NB4 (cell line): ENCODE data around the gene SHISA6.

Experiments
- MYC ChIP-seq: IDR thresholded peaks from 2 replicates; pipeline ENCODE4 v1.6.1; 2011; ENCODE audit warnings: low read depth, low read length
- POLR2A ChIP-seq: IDR thresholded peaks from 2 replicates; pipeline ENCODE4 v1.6.1; 2011; ENCODE audit warnings: mild to moderate bottlenecking; ENCODE audit not compliant: insufficient read length; ENCODE audit errors: extremely low read depth
- TF ChIP-seq, protein P1 (sequence below): IDR thresholded peaks from one replicate; pipeline ENCODE4 v1.5.1; 2012; ENCODE audit warnings: low read depth, low read length

- TF ChIP-seq, protein P1, sequence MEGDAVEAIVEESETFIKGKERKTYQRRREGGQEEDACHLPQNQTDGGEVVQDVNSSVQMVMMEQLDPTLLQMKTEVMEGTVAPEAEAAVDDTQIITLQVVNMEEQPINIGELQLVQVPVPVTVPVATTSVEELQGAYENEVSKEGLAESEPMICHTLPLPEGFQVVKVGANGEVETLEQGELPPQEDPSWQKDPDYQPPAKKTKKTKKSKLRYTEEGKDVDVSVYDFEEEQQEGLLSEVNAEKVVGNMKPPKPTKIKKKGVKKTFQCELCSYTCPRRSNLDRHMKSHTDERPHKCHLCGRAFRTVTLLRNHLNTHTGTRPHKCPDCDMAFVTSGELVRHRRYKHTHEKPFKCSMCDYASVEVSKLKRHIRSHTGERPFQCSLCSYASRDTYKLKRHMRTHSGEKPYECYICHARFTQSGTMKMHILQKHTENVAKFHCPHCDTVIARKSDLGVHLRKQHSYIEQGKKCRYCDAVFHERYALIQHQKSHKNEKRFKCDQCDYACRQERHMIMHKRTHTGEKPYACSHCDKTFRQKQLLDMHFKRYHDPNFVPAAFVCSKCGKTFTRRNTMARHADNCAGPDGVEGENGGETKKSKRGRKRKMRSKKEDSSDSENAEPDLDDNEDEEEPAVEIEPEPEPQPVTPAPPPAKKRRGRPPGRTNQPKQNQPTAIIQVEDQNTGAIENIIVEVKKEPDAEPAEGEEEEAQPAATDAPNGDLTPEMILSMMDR = no peak
- TF ChIP-seq MYC (no peak), POLR2A (no peak)
These were observed 52.5 kb downstream of the SHISA6 start for GRCh38 chr17:11293480-11293879.
